Lung (tissue), 12 donors: ENCODE results near the gene MLH3. TPM values are rescaled to one million over a fixed set of nuclear protein-coding genes. Genes with fewer than 3 reads are reported as not detected.
A peak's percentile ranks its signal among the peaks of the same experiment; 100 is the strongest.

Source experiments
- ATAC-seq: fragments of 200-7000 bp; cut with Tn5 transposase; one replicate; pipeline ENCODE4 v1.9.1; 2020; ENCODE audit warnings: moderate number of reproducible peaks; ENCODE audit not compliant: insufficient read depth, low FRiP score
- DNase-seq, 3 donors: peaks; one replicate each; pipeline ENCODE4 v3.0.0-alpha.2; 2013 to 2017
- H3K27ac ChIP-seq, 2 donors: one replicate each; pipeline ENCODE4 v1.5.1; 2013; ENCODE audit warnings: mild to moderate bottlenecking in 2 of 2, moderate library complexity in 2 of 2, control low read depth in 1 of 2, inconsistent platforms in 1 of 2, low read depth in 1 of 2, low read length in 1 of 2
- H3K27me3 ChIP-seq, 3 donors: one replicate each; pipeline ENCODE4 v1.5.1; 2013; ENCODE audit warnings: low read length in 2 of 3; ENCODE audit not compliant: control insufficient read depth in 3 of 3, insufficient read depth in 3 of 3
- H3K36me3 ChIP-seq, 4 donors: one replicate each; pipeline ENCODE4 v1.5.1; 2013; ENCODE audit warnings: low read length in 4 of 4, mild to moderate bottlenecking in 1 of 4, moderate library complexity in 1 of 4; ENCODE audit not compliant: control insufficient read depth in 4 of 4, insufficient read depth in 4 of 4
- H3K4me1 ChIP-seq, 5 donors: one replicate each; pipeline ENCODE4 v1.5.1; 2013; ENCODE audit warnings: low read length in 5 of 5, mild to moderate bottlenecking in 2 of 5, moderate library complexity in 1 of 5; ENCODE audit not compliant: control insufficient read depth in 5 of 5, insufficient read depth in 5 of 5
- H3K4me3 ChIP-seq: one replicate; pipeline ENCODE4 v1.5.1; 2013; ENCODE audit warnings: mild to moderate bottlenecking, control low read depth, moderate library complexity
- H3K9ac ChIP-seq, 2 donors: one replicate each; pipeline ENCODE4 v1.5.1; 2013; ENCODE audit warnings: low read length in 2 of 2, control low read depth in 1 of 2; ENCODE audit not compliant: insufficient read depth in 1 of 2
- H3K9me3 ChIP-seq, 4 donors: one replicate each; pipeline ENCODE4 v1.5.1; 2013; ENCODE audit warnings: low read length in 3 of 4, mild to moderate bottlenecking in 1 of 4, moderate library complexity in 1 of 4; ENCODE audit not compliant: control insufficient read depth in 4 of 4, insufficient read depth in 3 of 4
- WGBS, 2 donors: extraction: QIAGEN DNeasy Blood & Tissue Kit; methylation state at CpG; one replicate each; pipeline ENCODE4 v1.1.7; 2013; 5-methylcytosine and 5-hydroxymethylcytosine counted together
- polyA plus RNA-seq, 2 donors: library from polyadenylated mRNA; stranded (reverse); fragments of 200-250 nt; gene quantifications; one replicate each; pipeline ENCODE4 v1.2.1, GENCODE V29; 2013
- total RNA-seq, 2 donors: library from RNA; depleted of rRNA in 1 of 2; stranded (reverse); fragments of >200 nt in 1 of 2; gene quantifications; one replicate each; pipeline ENCODE4 v1.2.1, GENCODE V29; 2014 to 2021
- TF ChIP-seq, protein P1 (sequence below): IDR thresholded peaks from 2 replicates; pipeline ENCODE4 v1.5.1; 2012; ENCODE audit warnings: mild to moderate bottlenecking; ENCODE audit errors: control extremely low read depth, extremely low read depth
- donor health status: control.
- donor health status: control.
- donor health status: Bipolar disorder and iron deficiency.
- donor health status: healthy.
- donor health status: DM: yes; HTN: yes; CAD: no.

Gene MLH3
- total and polyA plus RNA-seq, 4 donors = 10.1 to 60.6 (median 19.9) TPM

DNA sequence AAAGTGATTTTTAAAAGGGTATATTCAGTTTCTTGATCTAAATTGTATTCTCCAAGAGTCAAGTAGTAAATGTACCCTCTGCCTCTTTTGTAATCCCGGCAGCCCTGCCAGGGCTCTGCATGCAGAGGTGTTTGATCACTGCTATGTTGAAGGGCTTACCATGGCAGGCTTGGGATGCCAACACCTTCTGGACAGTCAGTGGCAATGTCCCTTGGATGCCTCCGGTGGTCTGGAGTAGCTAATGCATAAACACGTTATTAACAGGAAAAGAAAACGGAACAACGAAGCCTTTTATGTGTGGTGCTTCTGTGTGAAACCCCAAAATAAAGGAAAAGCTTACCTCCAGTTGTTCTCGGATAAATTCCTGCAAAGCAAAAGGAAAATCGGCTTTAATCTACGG, 28.6 kb downstream of the MLH3 start:
- H3K27me3 ChIP-seq = no peaks in the 10 kb centered on the region
- TF ChIP-seq, protein P1, sequence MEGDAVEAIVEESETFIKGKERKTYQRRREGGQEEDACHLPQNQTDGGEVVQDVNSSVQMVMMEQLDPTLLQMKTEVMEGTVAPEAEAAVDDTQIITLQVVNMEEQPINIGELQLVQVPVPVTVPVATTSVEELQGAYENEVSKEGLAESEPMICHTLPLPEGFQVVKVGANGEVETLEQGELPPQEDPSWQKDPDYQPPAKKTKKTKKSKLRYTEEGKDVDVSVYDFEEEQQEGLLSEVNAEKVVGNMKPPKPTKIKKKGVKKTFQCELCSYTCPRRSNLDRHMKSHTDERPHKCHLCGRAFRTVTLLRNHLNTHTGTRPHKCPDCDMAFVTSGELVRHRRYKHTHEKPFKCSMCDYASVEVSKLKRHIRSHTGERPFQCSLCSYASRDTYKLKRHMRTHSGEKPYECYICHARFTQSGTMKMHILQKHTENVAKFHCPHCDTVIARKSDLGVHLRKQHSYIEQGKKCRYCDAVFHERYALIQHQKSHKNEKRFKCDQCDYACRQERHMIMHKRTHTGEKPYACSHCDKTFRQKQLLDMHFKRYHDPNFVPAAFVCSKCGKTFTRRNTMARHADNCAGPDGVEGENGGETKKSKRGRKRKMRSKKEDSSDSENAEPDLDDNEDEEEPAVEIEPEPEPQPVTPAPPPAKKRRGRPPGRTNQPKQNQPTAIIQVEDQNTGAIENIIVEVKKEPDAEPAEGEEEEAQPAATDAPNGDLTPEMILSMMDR = no peak
- H3K9me3 ChIP-seq = no peaks in the 10 kb centered on the region
- no peak for ATAC-seq
- H3K9ac ChIP-seq = no peak overlapping the region
- H3K27ac ChIP-seq = no peak overlapping the region
- peak in 2 of 3 donors; percentile 22 to 28 for DNase-seq
- H3K4me1 ChIP-seq = no peaks in the 10 kb centered on the region
- peaks cover 11 to 47% (median 17%) of the 10 kb centered on the region in 4 donors for H3K36me3 ChIP-seq
- no peak overlapping the region for H3K4me3 ChIP-seq
- WGBS, 2 donors = 77 to 86% methylated on average over 8 of the region's 8 CpGs

DNA sequence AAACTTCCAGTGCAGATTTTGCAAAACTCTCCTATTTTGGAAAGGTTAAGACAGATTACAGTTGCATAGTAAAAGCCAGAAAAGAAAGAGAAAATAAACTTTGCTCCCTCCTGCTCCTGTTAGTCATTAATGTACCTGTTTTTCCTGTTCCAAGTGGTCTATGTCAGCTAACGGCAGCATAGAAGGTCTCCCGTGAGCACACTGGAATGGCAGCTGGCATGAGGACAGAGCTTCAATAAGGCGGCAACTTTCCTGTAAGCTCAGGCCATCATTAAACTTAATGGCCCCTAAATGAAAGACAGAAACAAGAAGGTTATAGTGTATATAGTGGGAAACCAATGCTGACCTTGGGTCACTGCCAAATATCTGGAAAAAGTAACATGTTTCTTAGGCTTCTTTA, 32.6 kb downstream of the MLH3 start:
- peak; percentile 26 to 67 (median 31) for DNase-seq
- WGBS, 2 donors = 85 to 89% methylated on average over 3 of the region's 3 CpGs
- TF ChIP-seq, protein P1 = no peak
- Histone ChIP-seq H3K27me3 (no peaks in the 10 kb centered on the region), H3K36me3 (peaks cover 14 to 49% (median 36%) of the 10 kb centered on the region in 4 donors), H3K27ac (no peak overlapping the region), H3K4me1 (no peaks in the 10 kb centered on the region), H3K4me3 (no peak overlapping the region), H3K9ac (no peak overlapping the region), H3K9me3 (no peaks in the 10 kb centered on the region)
- no peak for ATAC-seq

DNA sequence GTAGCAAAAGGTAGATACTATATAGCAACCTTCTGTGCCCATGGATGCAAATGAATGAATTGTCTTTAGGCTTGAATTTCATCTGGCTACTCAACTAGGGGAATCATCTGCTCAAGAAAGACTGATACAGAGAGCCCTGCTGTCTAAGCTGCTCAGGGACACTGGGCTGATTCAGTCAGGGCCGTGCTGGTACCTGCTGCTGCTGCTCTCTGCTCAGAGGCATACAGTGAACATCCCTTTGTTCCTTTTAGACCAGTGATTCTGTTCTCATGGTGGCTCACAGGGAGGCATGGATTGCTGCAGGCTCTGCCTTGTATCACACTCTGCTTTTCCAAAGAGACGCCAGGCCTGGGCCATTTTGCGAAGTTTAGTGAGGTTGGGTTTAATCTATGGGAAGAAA, 34.5 kb downstream of the MLH3 start:
- no peak for ATAC-seq
- WGBS, 2 donors = 98% methylated on average over 3 of the region's 3 CpGs
- Histone ChIP-seq H3K27me3 (no peaks in the 10 kb centered on the region), H3K4me3 (no peak overlapping the region), H3K36me3 (peaks cover 11 to 51% (median 33%) of the 10 kb centered on the region in 4 donors), H3K9me3 (no peaks in the 10 kb centered on the region), H3K9ac (no peak overlapping the region), H3K27ac (no peak overlapping the region), H3K4me1 (peaks cover 0 to 8% (median 0%) of the 10 kb centered on the region in 5 donors)
- TF ChIP-seq, protein P1 = no peak
- no peak for DNase-seq

DNA sequence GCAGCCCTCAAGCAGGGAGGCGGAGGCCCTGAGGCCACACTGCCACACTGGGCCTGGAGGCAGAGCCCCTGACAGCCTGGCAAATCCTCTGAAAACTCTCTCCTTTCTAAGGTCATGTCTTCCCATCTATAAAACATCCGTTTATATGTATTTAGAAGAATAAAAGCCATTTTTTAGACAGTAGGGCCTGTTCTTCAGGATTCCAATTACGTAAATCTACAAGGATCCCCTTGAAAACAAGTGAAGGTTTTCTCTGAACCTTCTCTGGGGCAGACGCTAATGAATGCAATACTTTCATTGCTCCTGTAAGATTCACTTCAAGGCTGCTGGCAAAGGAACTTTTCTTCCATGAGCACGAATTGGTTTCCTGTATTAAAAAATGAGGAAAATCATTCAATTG, 35.8 kb downstream of the MLH3 start:
- peaks cover 11 to 48% (median 32%) of the 10 kb centered on the region in 4 donors for H3K36me3 ChIP-seq
- H3K27ac ChIP-seq = no peak overlapping the region
- TF ChIP-seq, protein P1 = no peak
- no peaks in the 10 kb centered on the region for H3K9me3 ChIP-seq
- no peaks in the 10 kb centered on the region for H3K27me3 ChIP-seq
- no peak overlapping the region for H3K4me3 ChIP-seq
- ATAC-seq (no peak), DNase-seq (no peak)
- H3K9ac ChIP-seq = no peak overlapping the region
- 89 to 92% methylated on average over 5 of the region's 5 CpGs for WGBS, 2 donors
- peaks cover 0 to 18% (median 0%) of the 10 kb centered on the region in 5 donors for H3K4me1 ChIP-seq
